Suprapubic skin (tissue), 4 donors: ENCODE data around the gene SLC25A11.

Source experiments
- EP300 ChIP-seq: sonication (generic); formaldehyde crosslinking; IDR thresholded peaks from one replicate; pipeline ENCODE4 v1.6.1; 2017; ENCODE audit warnings: antibody characterized with exemption
- POLR2A ChIP-seq, 2 donors: fragments of 450-650 bp; IDR thresholded peaks; one replicate each; pipeline ENCODE4 v1.6.1; 2017; ENCODE audit warnings: antibody characterized with exemption in 2 of 2, mild to moderate bottlenecking in 2 of 2, moderate library complexity in 2 of 2
- POLR2AphosphoS5 ChIP-seq, 3 donors: sonication (generic); formaldehyde crosslinking; IDR thresholded peaks; one replicate each; pipeline ENCODE4 v1.6.1; 2017; ENCODE audit warnings: antibody characterized with exemption in 3 of 3
- TF ChIP-seq, protein P1 (sequence below), 2 donors: fragments of 200-600 bp in 1 of 2; fragments of 450-650 bp in 1 of 2; sonication (generic) in 1 of 2; IDR thresholded peaks; one replicate each; pipeline ENCODE4 v1.5.1; 2016 to 2019; ENCODE audit warnings: antibody characterized with exemption in 2 of 2, mild to moderate bottlenecking in 1 of 2, moderate library complexity in 1 of 2

DNA sequence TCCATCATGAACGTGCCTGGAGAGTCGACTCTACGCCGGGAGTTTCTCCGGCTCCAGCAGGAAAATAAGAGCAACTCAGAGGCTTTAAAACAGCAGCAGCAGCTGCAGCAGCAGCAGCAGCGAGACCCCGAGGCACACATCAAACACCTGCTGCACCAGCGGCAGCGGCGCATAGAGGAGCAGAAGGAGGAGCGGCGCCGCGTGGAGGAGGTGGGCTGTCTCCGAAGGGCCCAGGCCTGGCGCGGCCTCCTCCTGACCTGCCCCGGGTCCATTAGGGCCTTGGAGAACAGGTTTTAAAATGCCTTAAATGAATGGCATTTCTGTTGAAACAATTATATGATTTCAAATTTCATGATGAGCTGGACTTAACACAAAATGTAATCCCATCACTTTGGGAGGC is 52.3 kb downstream of the SLC25A11 start:
- TF ChIP-seq, protein P1, sequence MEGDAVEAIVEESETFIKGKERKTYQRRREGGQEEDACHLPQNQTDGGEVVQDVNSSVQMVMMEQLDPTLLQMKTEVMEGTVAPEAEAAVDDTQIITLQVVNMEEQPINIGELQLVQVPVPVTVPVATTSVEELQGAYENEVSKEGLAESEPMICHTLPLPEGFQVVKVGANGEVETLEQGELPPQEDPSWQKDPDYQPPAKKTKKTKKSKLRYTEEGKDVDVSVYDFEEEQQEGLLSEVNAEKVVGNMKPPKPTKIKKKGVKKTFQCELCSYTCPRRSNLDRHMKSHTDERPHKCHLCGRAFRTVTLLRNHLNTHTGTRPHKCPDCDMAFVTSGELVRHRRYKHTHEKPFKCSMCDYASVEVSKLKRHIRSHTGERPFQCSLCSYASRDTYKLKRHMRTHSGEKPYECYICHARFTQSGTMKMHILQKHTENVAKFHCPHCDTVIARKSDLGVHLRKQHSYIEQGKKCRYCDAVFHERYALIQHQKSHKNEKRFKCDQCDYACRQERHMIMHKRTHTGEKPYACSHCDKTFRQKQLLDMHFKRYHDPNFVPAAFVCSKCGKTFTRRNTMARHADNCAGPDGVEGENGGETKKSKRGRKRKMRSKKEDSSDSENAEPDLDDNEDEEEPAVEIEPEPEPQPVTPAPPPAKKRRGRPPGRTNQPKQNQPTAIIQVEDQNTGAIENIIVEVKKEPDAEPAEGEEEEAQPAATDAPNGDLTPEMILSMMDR (IDR thresholded peaks at IDR 0.05), result no peak
- TF ChIP-seq POLR2A (IDR thresholded peaks at IDR 0.05), result no peak
- TF ChIP-seq POLR2AphosphoS5 (IDR thresholded peaks at IDR 0.05), result no peak
- TF ChIP-seq EP300, result no peak
